ENCODE results near the gene LAPTM5. TPM values are rescaled to one million over a fixed set of nuclear protein-coding genes. Genes with fewer than 3 reads are reported as not detected.

Gene LAPTM5
- total RNA-seq, 1 donor from 2014 or later = 3.1 TPM

GRCh38 chr1:30686236-30686935 is 71.2 kb downstream of the LAPTM5 start:
- no peak for TF ChIP-seq CTCF (IDR thresholded peaks at IDR 0.05; ENCODE audit: insufficient read depth, low read length, poor library complexity, severe bottlenecking)
- H3K4me3 ChIP-seq (ENCODE audit: low read depth, low read length) = no peak overlapping the region
- no peaks in the 10 kb centered on the region for H3K36me3 ChIP-seq (ENCODE audit: control insufficient read depth, insufficient read depth, low read length)
- DNase-seq (ENCODE audit: low read depth) = no peak
- H3K27me3 ChIP-seq (ENCODE audit: control insufficient read depth, insufficient read depth, low read length) = peaks cover 35% of the 10 kb centered on the region

GRCh38 chr1:30685796-30686165 is 71.8 kb downstream of the LAPTM5 start:
- Histone ChIP-seq H3K27me3 (ENCODE audit: control insufficient read depth, insufficient read depth, low read length) (peaks cover 35% of the 10 kb centered on the region), H3K36me3 (ENCODE audit: control insufficient read depth, insufficient read depth, low read length) (no peaks in the 10 kb centered on the region), H3K4me3 (ENCODE audit: low read depth, low read length) (no peak overlapping the region)
- no peak for DNase-seq (ENCODE audit: low read depth)
- TF ChIP-seq CTCF (IDR thresholded peaks at IDR 0.05; ENCODE audit: insufficient read depth, low read length, poor library complexity, severe bottlenecking) = no peak

GRCh38 chr1:30684881-30685795 is 72.4 kb downstream of the LAPTM5 start:
- H3K27me3 ChIP-seq (ENCODE audit: control insufficient read depth, insufficient read depth, low read length) = peaks cover 35% of the 10 kb centered on the region
- no peak overlapping the region for H3K4me3 ChIP-seq (ENCODE audit: low read depth, low read length)
- TF ChIP-seq CTCF (IDR thresholded peaks at IDR 0.05; ENCODE audit: insufficient read depth, low read length, poor library complexity, severe bottlenecking) = no peak

GRCh38 chr1:30684259-30684658 is 73.3 kb downstream of the LAPTM5 start:
- TF ChIP-seq CTCF (IDR thresholded peaks at IDR 0.05; ENCODE audit: insufficient read depth, low read length, poor library complexity, severe bottlenecking) = no peak
- DNase-seq (ENCODE audit: low read depth) = no peak
- Histone ChIP-seq H3K4me3 (ENCODE audit: low read depth, low read length) (no peak overlapping the region), H3K27me3 (ENCODE audit: control insufficient read depth, insufficient read depth, low read length) (peaks cover 35% of the 10 kb centered on the region), H3K36me3 (ENCODE audit: control insufficient read depth, insufficient read depth, low read length) (no peaks in the 10 kb centered on the region)

More at GRCh38 chr1:30684881-30685795, 72.4 kb downstream of the LAPTM5 start:
- H3K36me3 ChIP-seq (ENCODE audit: control insufficient read depth, insufficient read depth, low read length) = no peaks in the 10 kb centered on the region
- DNase-seq (ENCODE audit: low read depth) = no peak

- H3K4me3 ChIP-seq (ENCODE audit: low read depth, low read length) = no peak overlapping the region
- H3K36me3 ChIP-seq (ENCODE audit: control insufficient read depth, insufficient read depth, low read length) = no peaks in the 10 kb centered on the region
- H3K27me3 ChIP-seq (ENCODE audit: control insufficient read depth, insufficient read depth, low read length) = peaks cover 35% of the 10 kb centered on the region
- TF ChIP-seq CTCF (IDR thresholded peaks at IDR 0.05; ENCODE audit: insufficient read depth, low read length, poor library complexity, severe bottlenecking) = no peak
- DNase-seq (ENCODE audit: low read depth) = no peak
These were observed 73.9 kb downstream of the LAPTM5 start for GRCh38 chr1:30683699-30684098.

Other genes with a start within 250 kb of the LAPTM5 start
- gene MATN1, start 34.2 kb downstream of the LAPTM5 start, total RNA-seq = 0.04 TPM in 1 of 2 replicates, not detected in the other
- gene SDC3, start 151.0 kb upstream of the LAPTM5 start, total RNA-seq = 36.4 and 49.0 TPM in 2 replicates

All from kidney epithelial cell (primary cell).